H7 (cell line): ENCODE results near the gene TTC12. TPM values are rescaled to one million over a fixed set of nuclear protein-coding genes. Genes with fewer than 3 reads are reported as not detected.

Source experiments
- DNase-seq: peaks from one replicate; pipeline ENCODE4 v3.0.0; 2012
- H3K27me3 ChIP-seq: 2 replicates; pipeline ENCODE4 v1.6.0; 2011; ENCODE audit warnings: mild to moderate bottlenecking, low read length; ENCODE audit not compliant: control insufficient read depth, insufficient read depth
- H3K36me3 ChIP-seq: replicated peaks from 2 replicates; pipeline ENCODE4 v1.5.1; 2011; ENCODE audit warnings: low read length; ENCODE audit not compliant: control insufficient read depth, insufficient read depth
- H3K4me3 ChIP-seq: 2 replicates; pipeline ENCODE4 v1.5.1; 2011; ENCODE audit warnings: low read depth, mild to moderate bottlenecking, control low read depth, low read length, moderate library complexity; ENCODE audit not compliant: insufficient read depth
- total RNA-seq: library from RNA; depleted of rRNA; stranded (reverse); fragments of >200 nt; shearing (Covaris generic); gene quantifications from 2 replicates; pipeline ENCODE4 v1.2.3, GENCODE V29; 2014

Gene TTC12
- total RNA-seq, 1 experiment from 2014 or later, result 10.3 TPM

- no peak for DNase-seq
- no peak overlapping the region for H3K4me3 ChIP-seq
- no peaks in the 10 kb centered on the region; the same call in 1 of the 2 replicates for H3K27me3 ChIP-seq
- H3K36me3 ChIP-seq, result no peaks in the 10 kb centered on the region
Measured at GRCh38 chr11:113278481-113278880, 35.9 kb upstream of the TTC12 start.

- no peak for DNase-seq
- Histone ChIP-seq H3K4me3 (no peak overlapping the region), H3K36me3 (no peaks in the 10 kb centered on the region), H3K27me3 (no peaks in the 10 kb centered on the region; the same call in 1 of the 2 replicates)
Measured at GRCh38 chr11:113278925-113279324, 35.5 kb upstream of the TTC12 start.

GRCh38 chr11:113279591-113279990 is 34.8 kb upstream of the TTC12 start:
- Histone ChIP-seq H3K4me3 (no peak overlapping the region), H3K36me3 (no peaks in the 10 kb centered on the region), H3K27me3 (no peaks in the 10 kb centered on the region; the same call in 1 of the 2 replicates)
- DNase-seq, result no peak

GRCh38 chr11:113281052-113281725 is 33.2 kb upstream of the TTC12 start:
- no peak for DNase-seq
- Histone ChIP-seq H3K27me3 (no peaks in the 10 kb centered on the region; the same call in 1 of the 2 replicates), H3K4me3 (no peak overlapping the region), H3K36me3 (no peaks in the 10 kb centered on the region)

GRCh38 chr11:113282898-113283437 is 31.4 kb upstream of the TTC12 start:
- no peak for DNase-seq
- H3K36me3 ChIP-seq, result no peaks in the 10 kb centered on the region; the same call in 1 of the 2 replicates
- no peaks in the 10 kb centered on the region; the same call in 1 of the 2 replicates for H3K27me3 ChIP-seq
- no peak overlapping the region for H3K4me3 ChIP-seq

GRCh38 chr11:113283881-113284280 is 30.5 kb upstream of the TTC12 start:
- Histone ChIP-seq H3K36me3 (no peaks in the 10 kb centered on the region; the same call in 1 of the 2 replicates), H3K4me3 (no peak overlapping the region), H3K27me3 (no peaks in the 10 kb centered on the region; the same call in 1 of the 2 replicates)
- no peak for DNase-seq

- Histone ChIP-seq H3K36me3 (no peaks in the 10 kb centered on the region; the same call in 1 of the 2 replicates), H3K4me3 (no peak overlapping the region), H3K27me3 (no peaks in the 10 kb centered on the region; the same call in 1 of the 2 replicates)
- no peak for DNase-seq
Measured at GRCh38 chr11:113286009-113286408, 28.4 kb upstream of the TTC12 start.

- no peaks in the 10 kb centered on the region; the same call in 1 of the 2 replicates for H3K36me3 ChIP-seq
- H3K4me3 ChIP-seq, result no peak overlapping the region
- DNase-seq, result no peak
- H3K27me3 ChIP-seq, result no peaks in the 10 kb centered on the region
Measured at GRCh38 chr11:113286509-113287497, 27.6 kb upstream of the TTC12 start.

GRCh38 chr11:113287801-113288200 is 26.6 kb upstream of the TTC12 start:
- no peak overlapping the region for H3K4me3 ChIP-seq
- no peak for DNase-seq
- no peaks in the 10 kb centered on the region; the same call in 1 of the 2 replicates for H3K36me3 ChIP-seq
- H3K27me3 ChIP-seq, result no peaks in the 10 kb centered on the region

GRCh38 chr11:113288286-113288863 is 26.0 kb upstream of the TTC12 start:
- no peak for DNase-seq
- Histone ChIP-seq H3K36me3 (no peaks in the 10 kb centered on the region; the same call in 1 of the 2 replicates), H3K27me3 (no peaks in the 10 kb centered on the region), H3K4me3 (no peak overlapping the region)

- no peaks in the 10 kb centered on the region; the same call in 1 of the 2 replicates for H3K36me3 ChIP-seq
- no peaks in the 10 kb centered on the region for H3K27me3 ChIP-seq
- DNase-seq, result peak; percentile 84
- H3K4me3 ChIP-seq, result no peak overlapping the region
Measured at GRCh38 chr11:113289431-113290187, 24.8 kb upstream of the TTC12 start.

GRCh38 chr11:113293936-113294335 is 20.4 kb upstream of the TTC12 start:
- no peak overlapping the region for H3K4me3 ChIP-seq
- H3K27me3 ChIP-seq, result no peaks in the 10 kb centered on the region
- no peak for DNase-seq
- no peaks in the 10 kb centered on the region for H3K36me3 ChIP-seq

- H3K4me3 ChIP-seq, result no peak overlapping the region
- no peak for DNase-seq
- no peaks in the 10 kb centered on the region for H3K36me3 ChIP-seq
- no peaks in the 10 kb centered on the region for H3K27me3 ChIP-seq
Measured at GRCh38 chr11:113295993-113296392, 18.4 kb upstream of the TTC12 start.
